ENCODE results near the gene TIMMDC1.
"Not testable (repeated sequence)": the region's sequence is repeated elsewhere in the genome, so short reads cannot be mapped to it uniquely, and the experiment has no call there.

TIMMDC1 gene

DNA sequence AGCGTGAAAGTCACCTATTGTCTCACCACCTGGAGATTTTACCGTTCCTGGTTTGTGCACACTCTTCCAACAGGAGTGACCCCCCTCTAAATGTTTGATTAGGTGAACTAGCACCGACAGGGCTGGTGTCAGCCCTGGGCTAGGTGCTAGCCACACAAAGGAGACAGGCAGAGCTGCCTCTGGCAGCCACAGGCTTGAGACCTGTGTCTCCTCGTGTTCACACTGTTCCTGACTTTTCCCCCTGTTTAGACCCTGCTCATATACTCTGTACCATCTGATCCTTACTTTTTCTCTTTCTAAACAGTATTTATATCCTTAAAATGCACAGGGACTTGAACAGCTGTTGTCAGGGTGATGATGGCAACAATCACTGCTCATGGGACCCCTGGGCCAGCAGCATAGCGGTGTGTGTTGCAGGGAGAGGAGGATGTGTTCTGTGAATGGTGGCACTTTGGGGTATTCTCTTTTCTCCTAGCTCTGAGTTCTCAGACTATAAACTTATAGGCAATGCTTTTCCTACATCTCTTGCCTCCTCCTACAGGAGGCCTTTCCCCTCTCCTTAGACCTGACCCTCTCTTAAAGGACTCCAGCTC is 55.6 kb downstream of the TIMMDC1 start:
- DNase-seq (ENCODE audit: low spot score): no peak
- H3K4me1 Mint-ChIP-seq (ENCODE audit: low read depth): peaks cover 29% of the 10 kb centered on the region
- H3K27ac Mint-ChIP-seq: no peak overlapping the region
- no peaks in the 10 kb centered on the region for H3K27me3 Mint-ChIP-seq (ENCODE audit: low read depth)
- no peak overlapping the region for H3K4me3 Mint-ChIP-seq
- H3K9me3 Mint-ChIP-seq: no peaks in the 10 kb centered on the region
- H3K36me3 Mint-ChIP-seq (ENCODE audit: low read depth): peaks cover 20% of the 10 kb centered on the region

GRCh38 chr3:119555309-119555735 is 57.0 kb downstream of the TIMMDC1 start:
- DNase-seq (ENCODE audit: low spot score): no peak
- Mint-ChIP-seq H3K4me1 (ENCODE audit: low read depth) (peaks cover 32% of the 10 kb centered on the region), H3K9me3 (no peaks in the 10 kb centered on the region), H3K27ac (peak overlapping the region; percentile 10), H3K36me3 (ENCODE audit: low read depth) (peaks cover 20% of the 10 kb centered on the region), H3K27me3 (ENCODE audit: low read depth) (no peaks in the 10 kb centered on the region), H3K4me3 (peak overlapping the region; percentile 73)

GRCh38 chr3:119555929-119556328 is 57.6 kb downstream of the TIMMDC1 start:
- Mint-ChIP-seq H3K36me3 (ENCODE audit: low read depth) (peaks cover 20% of the 10 kb centered on the region), H3K9me3 (no peaks in the 10 kb centered on the region), H3K4me1 (ENCODE audit: low read depth) (peaks cover 35% of the 10 kb centered on the region), H3K27me3 (ENCODE audit: low read depth) (no peaks in the 10 kb centered on the region), H3K4me3 (peak overlapping the region; percentile 73), H3K27ac (no peak overlapping the region)
- no peak for DNase-seq (ENCODE audit: low spot score)

GRCh38 chr3:119557192-119557876 is 59.0 kb downstream of the TIMMDC1 start:
- H3K9me3 Mint-ChIP-seq: no peaks in the 10 kb centered on the region
- no peaks in the 10 kb centered on the region for H3K27me3 Mint-ChIP-seq (ENCODE audit: low read depth)
- H3K4me3 Mint-ChIP-seq: peak overlapping the region; percentile 73
- peaks cover 30% of the 10 kb centered on the region for H3K4me1 Mint-ChIP-seq (ENCODE audit: low read depth)
- peaks cover 20% of the 10 kb centered on the region for H3K36me3 Mint-ChIP-seq (ENCODE audit: low read depth)
- H3K27ac Mint-ChIP-seq: peak overlapping the region; percentile 82
- no peak for DNase-seq (ENCODE audit: low spot score)

DNA sequence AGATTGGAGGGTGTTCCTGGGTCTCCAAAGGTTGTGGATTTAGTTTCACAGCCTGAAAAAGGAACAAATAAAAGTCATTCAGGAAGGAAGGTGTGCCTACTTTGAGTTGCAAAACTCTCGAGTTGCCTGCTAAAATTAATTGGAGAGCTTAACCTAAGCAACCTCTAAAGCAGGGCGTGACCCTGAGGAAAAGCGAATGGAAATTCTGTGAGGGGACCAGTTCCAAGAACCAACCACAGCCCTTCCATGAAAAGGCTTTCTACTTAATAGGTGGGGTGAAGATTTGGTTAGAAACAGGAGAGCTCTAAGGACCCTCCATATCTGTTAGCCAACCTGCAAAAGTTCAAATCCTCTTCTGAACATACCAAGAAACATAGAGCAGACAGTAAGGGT is 59.5 kb downstream of the TIMMDC1 start:
- Mint-ChIP-seq H3K27ac (peak overlapping the region; percentile 82), H3K9me3 (no peaks in the 10 kb centered on the region), H3K4me3 (peak overlapping the region; percentile 73), H3K4me1 (ENCODE audit: low read depth) (peaks cover 32% of the 10 kb centered on the region), H3K36me3 (ENCODE audit: low read depth) (peaks cover 20% of the 10 kb centered on the region), H3K27me3 (ENCODE audit: low read depth) (no peaks in the 10 kb centered on the region)
- peak; percentile 6 for DNase-seq (ENCODE audit: low spot score)

GRCh38 chr3:119558626-119559317 is 60.4 kb downstream of the TIMMDC1 start:
- Mint-ChIP-seq H3K36me3 (ENCODE audit: low read depth) (peaks cover 20% of the 10 kb centered on the region), H3K27me3 (ENCODE audit: low read depth) (no peaks in the 10 kb centered on the region), H3K9me3 (no peaks in the 10 kb centered on the region), H3K27ac (peak overlapping the region; percentile 58), H3K4me3 (peak overlapping the region; percentile 73), H3K4me1 (ENCODE audit: low read depth) (peaks cover 33% of the 10 kb centered on the region)
- no peak for DNase-seq (ENCODE audit: low spot score)

- H3K4me1 Mint-ChIP-seq (ENCODE audit: low read depth): peaks cover 33% of the 10 kb centered on the region
- H3K27me3 Mint-ChIP-seq (ENCODE audit: low read depth): no peaks in the 10 kb centered on the region
- no peaks in the 10 kb centered on the region for H3K9me3 Mint-ChIP-seq
- DNase-seq (ENCODE audit: low spot score): peak; percentile 69
- peak within 1 kb of the TSS; percentile 73 for H3K4me3 Mint-ChIP-seq
- H3K27ac Mint-ChIP-seq: peak within 1 kb of the TSS; percentile 58
- H3K36me3 Mint-ChIP-seq (ENCODE audit: low read depth): peaks cover 20% of the 10 kb centered on the region
Measured at GRCh38 chr3:119559441-119559963, 61.2 kb downstream of the TIMMDC1 start, which contains the start of gene CD80. TSS of gene CD80 (minus strand) at chr3:119559614. CDS start at chr3:119557728, 1,886 bp downstream.

- no peak for DNase-seq (ENCODE audit: low spot score)
- Mint-ChIP-seq H3K9me3 (no peaks in the 10 kb centered on the region), H3K36me3 (ENCODE audit: low read depth) (peaks cover 20% of the 10 kb centered on the region), H3K27ac (peak overlapping the region; percentile 41), H3K27me3 (ENCODE audit: low read depth) (no peaks in the 10 kb centered on the region), H3K4me1 (ENCODE audit: low read depth) (peaks cover 30% of the 10 kb centered on the region), H3K4me3 (no peak overlapping the region)
Measured at GRCh38 chr3:119560160-119560559, 61.8 kb downstream of the TIMMDC1 start.

- Mint-ChIP-seq H3K27ac (peak overlapping the region; percentile 76), H3K4me3 (no peak overlapping the region), H3K4me1 (ENCODE audit: low read depth) (peaks cover 16% of the 10 kb centered on the region), H3K36me3 (ENCODE audit: low read depth) (no peaks in the 10 kb centered on the region), H3K9me3 (no peaks in the 10 kb centered on the region), H3K27me3 (ENCODE audit: low read depth) (peaks cover 4% of the 10 kb centered on the region)
- peak; percentile 51 for DNase-seq (ENCODE audit: low spot score)
Measured at GRCh38 chr3:119562307-119562961, 64.1 kb downstream of the TIMMDC1 start.

GRCh38 chr3:119563334-119563733 is 65.0 kb downstream of the TIMMDC1 start:
- DNase-seq (ENCODE audit: low spot score); H3K4me3 Mint-ChIP-seq; H3K27ac Mint-ChIP-seq; H3K36me3 Mint-ChIP-seq (ENCODE audit: low read depth); H3K27me3 Mint-ChIP-seq (ENCODE audit: low read depth); H3K4me1 Mint-ChIP-seq (ENCODE audit: low read depth); H3K9me3 Mint-ChIP-seq: not testable (repeated sequence)

- no peak for DNase-seq (ENCODE audit: low spot score)
- Mint-ChIP-seq H3K27me3 (ENCODE audit: low read depth) (peaks cover 10% of the 10 kb centered on the region), H3K27ac (no peak overlapping the region)
Measured at GRCh38 chr3:119569156-119569555, 70.8 kb downstream of the TIMMDC1 start.

DNA sequence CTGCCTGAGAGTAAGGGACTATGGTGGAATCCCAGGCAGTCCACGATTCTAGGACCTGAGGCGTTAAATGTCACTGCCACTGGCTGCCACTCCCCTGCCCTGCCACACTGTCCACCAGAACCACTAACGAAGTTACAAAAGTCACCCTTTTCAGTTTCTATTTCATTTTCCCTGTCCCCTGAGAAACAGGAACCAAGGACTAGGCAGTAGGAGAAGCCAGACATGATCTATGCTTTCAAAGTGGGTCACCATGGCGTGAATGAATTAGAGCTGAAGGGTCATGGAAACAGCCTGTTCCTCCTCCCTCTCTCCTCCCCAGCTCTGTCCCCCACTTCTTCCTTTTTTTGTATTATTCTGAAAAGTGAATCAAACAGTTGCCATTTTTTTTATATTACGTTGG is 71.9 kb downstream of the TIMMDC1 start:
- Mint-ChIP-seq H3K27me3 (ENCODE audit: low read depth) (peaks cover 10% of the 10 kb centered on the region), H3K4me1 (ENCODE audit: low read depth) (peaks cover 13% of the 10 kb centered on the region), H3K27ac (no peak overlapping the region), H3K36me3 (ENCODE audit: low read depth) (no peaks in the 10 kb centered on the region), H3K4me3 (no peak overlapping the region), H3K9me3 (no peaks in the 10 kb centered on the region)
- no peak for DNase-seq (ENCODE audit: low spot score)

More at GRCh38 chr3:119569156-119569555, 70.8 kb downstream of the TIMMDC1 start:
- Mint-ChIP-seq H3K36me3 (ENCODE audit: low read depth) (no peaks in the 10 kb centered on the region), H3K4me3 (no peak overlapping the region), H3K9me3 (no peaks in the 10 kb centered on the region), H3K4me1 (ENCODE audit: low read depth) (peaks cover 6% of the 10 kb centered on the region)

- Mint-ChIP-seq H3K4me3 (no peak overlapping the region), H3K9me3 (no peaks in the 10 kb centered on the region), H3K4me1 (ENCODE audit: low read depth) (peaks cover 14% of the 10 kb centered on the region), H3K27ac (no peak overlapping the region), H3K36me3 (ENCODE audit: low read depth) (no peaks in the 10 kb centered on the region), H3K27me3 (ENCODE audit: low read depth) (peaks cover 10% of the 10 kb centered on the region)
- no peak for DNase-seq (ENCODE audit: low spot score)
Measured at GRCh38 chr3:119571230-119571629, 72.9 kb downstream of the TIMMDC1 start.
